Epidermal melanocyte (primary cell): ENCODE measurements around the gene MICAL2.

Experiments
- DNase-seq: peaks from one replicate; pipeline ENCODE4 v3.0.0; 2011; ENCODE audit warnings: low spot score; ENCODE audit not compliant: insufficient read length

The MICAL2 gene

GRCh38 chr11:12301379-12301778 lies 191.0 kb downstream of the MICAL2 start:
- no peak for DNase-seq

GRCh38 chr11:12303421-12304149 lies 193.2 kb downstream of the MICAL2 start:
- no peak for DNase-seq

- no peak for DNase-seq
Measured at GRCh38 chr11:12306830-12307229, 196.4 kb downstream of the MICAL2 start.

- DNase-seq: no peak
Measured at GRCh38 chr11:12312132-12312531, 201.7 kb downstream of the MICAL2 start.
